ENCODE measurements around the gene EEF1E1.
A peak's percentile ranks its signal among the peaks of the same experiment; 100 is the strongest.
"Not testable (repeated sequence)": the region's sequence is repeated elsewhere in the genome, so short reads cannot be mapped to it uniquely, and the experiment has no call there.

The EEF1E1 gene

DNA sequence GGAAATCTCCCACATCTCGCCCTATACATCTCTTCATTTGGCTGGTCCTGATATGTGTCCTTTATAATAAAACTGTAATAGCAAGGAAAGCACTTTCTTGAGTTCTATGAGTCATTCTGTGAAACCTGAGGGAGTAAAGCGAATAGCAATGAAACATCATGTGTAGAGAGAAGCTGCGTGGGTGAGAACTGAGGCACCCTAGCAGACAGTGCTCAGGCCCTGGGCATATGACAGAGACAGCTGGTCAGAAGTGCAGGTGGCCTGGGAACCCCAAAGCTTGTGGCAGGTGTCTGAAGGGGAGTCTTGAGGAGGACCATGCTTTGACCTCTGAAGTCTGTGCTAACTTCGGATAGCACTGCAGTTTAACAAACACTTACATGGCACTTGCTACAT is 36.8 kb downstream of the EEF1E1 start:
- DNase-seq (ENCODE audit: extremely low spot score, insufficient read length, low read depth) (no peak), FAIRE-seq (peak; percentile 33)

DNA sequence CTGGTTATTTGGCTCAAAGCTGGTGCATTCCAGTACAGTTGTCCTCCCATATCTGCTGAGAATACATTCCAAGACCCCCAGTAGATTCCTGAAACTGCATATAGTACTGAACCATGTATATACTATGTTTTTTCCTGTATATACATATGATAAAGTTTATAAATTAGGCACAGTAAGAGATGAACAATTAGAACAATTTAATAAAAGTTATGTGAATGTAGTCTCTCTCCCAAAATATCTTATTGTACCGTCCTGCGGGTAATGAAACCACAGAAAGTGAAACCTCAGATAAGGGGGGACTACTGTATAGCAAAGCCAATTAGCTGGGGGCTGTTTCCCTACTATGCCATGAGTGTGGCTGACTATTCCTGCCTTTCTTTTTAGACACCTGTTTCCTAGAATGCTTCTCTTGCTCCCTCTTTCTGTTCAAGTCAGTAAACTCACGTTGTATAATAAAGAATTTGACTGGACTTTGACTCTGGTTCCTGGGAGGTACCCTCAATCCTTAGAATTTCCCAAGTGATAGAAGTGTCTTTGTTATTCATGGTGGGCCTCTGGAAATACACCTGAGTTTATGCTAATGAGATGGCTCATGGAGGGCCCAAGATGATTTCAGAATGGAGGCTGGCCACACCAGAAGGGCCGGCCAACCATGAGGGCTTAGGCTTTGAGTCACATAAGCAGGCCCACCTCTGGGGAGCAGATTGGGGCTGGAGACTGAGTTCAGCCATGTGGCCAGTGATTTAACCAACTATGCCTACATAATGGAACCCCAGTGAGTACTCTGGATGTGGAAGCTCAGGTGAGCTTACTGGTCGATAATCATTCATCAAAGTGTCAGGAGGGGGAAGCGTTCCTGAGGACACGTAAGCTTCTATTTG is 37.5 kb downstream of the EEF1E1 start:
- DNase-seq (ENCODE audit: extremely low spot score, insufficient read length, low read depth) (no peak), FAIRE-seq (peak; percentile 9)

DNA sequence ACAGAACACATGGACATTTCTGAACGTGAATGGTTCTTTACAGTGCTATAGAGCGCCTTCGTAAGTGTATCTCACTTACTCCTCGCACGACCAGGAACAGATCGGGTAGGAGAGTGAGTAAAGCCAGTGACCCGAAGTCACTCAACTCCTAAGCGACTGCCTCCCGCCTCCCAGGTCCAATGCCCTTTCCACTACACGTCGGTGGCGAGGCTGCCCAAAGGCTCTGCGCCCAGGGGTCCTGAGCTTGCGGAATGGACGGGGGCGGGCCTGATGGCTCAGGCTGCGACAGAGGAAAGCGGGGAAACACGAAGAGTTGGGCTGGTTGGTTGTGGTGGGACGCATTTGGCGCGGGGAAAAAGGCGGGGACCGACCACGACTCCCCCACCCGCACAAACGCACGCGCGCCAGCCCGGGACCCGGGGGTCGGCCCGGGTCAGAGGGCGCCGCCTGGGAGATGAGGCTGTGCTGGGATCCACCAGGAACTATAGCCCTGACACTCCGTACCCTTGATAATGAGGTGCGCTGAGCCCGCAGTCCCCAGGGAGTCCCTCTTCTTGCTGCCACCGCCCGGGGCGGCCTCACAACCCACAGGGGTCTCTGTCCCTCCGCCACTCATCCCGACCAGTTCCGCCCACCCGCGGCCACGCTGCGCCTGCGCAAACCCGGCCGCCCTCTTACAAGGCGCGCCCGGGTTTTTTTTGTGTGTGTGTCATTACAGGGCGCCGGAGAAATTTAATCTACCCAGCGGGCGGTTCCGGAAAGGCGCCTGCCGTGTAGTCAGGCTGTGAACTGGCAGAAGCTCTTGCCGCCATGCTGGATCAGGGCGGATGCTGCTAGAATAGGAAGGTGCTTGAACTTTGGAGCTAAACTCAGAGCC is 38.3 kb downstream of the EEF1E1 start, which contains the start of gene BLOC1S5:
Gene BLOC1S5, minus strand, starts transcription at position 629 of the 877 bp plus-strand sequence. Its CDS starts 13 bp downstream, at position 616.
- FAIRE-seq (peak; percentile 88), DNase-seq (ENCODE audit: extremely low spot score, insufficient read length, low read depth) (peak; percentile 77)

DNA sequence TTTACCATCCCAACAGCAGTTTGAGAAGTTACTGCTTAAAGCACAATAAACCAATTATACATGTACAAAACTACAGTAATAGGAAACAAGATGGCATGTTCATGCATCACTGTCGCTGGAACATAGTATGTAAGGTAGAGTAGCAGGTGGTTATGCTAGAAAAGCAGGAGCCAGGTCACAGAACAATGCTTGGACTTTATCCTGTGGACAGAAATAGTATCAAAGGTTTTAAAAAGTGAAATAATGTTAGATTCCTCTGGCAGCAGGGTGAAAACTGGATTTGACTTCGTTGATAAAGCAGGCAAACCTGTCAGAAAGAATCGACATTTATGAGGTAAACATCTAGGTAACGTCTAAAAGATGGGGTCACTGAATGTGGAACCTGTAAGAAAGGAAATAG is 40.6 kb downstream of the EEF1E1 start:
- DNase-seq (ENCODE audit: extremely low spot score, insufficient read length, low read depth) (no peak), FAIRE-seq (no peak)

DNA sequence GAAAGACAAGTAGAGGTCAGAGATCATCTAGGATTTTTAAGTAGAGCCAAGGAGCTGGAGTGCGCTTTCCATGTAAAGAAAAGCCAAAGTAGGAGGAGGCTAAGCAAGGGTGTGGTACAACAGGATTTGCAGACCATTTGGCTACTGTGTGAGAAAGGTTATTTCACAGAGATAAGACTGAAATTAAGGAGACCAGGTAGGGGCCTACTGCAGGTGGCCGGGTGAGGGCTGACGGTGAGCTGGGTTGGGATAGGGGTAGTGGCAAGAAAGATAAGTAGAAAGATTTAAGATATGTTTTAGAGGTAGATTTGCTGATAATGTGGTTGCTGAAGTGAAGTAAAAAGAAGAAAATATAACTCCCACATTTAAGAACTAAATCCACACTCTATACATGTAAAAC is 42.0 kb downstream of the EEF1E1 start:
- DNase-seq (ENCODE audit: extremely low spot score, insufficient read length, low read depth) (no peak), FAIRE-seq (no peak)

DNA sequence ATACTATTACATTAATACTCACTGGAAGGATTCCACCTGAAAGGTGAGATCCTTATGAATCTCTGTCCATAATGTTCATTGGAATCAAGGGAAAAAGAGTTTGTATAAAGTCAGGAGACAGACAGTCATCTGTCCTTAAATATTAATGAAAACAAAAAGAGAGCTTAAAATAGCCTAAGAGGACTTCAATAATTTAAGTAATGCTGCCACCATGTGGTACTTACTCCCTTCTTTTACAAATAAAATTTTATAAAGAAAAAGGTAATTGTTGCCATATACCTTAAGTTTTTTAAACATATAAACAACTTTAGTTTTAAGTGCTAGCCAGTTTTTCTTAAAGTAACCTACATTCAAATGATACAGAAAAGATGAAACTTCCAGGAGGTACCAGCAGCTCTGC is 43.2 kb downstream of the EEF1E1 start:
- DNase-seq (ENCODE audit: extremely low spot score, insufficient read length, low read depth): no peak
- no peak for FAIRE-seq

DNA sequence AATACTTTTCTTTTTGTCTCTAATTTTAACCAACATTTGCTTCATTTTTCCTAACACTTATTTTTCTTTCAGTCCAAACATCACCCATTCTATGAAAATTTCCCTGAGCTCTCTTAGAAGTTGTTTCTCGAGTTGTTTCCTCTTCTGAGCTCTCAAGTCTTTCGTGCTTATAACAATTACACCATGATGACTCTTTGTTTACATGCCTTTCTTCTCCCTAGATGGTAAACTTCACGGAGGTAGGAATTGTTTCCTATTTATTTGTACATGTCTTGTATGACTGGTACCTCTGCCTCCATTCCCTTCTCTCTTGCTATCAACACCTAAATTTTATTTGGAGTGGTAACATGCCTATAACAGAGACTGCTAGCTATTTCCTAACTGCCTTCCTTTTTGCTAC is 44.6 kb downstream of the EEF1E1 start:
- FAIRE-seq (no peak), DNase-seq (ENCODE audit: extremely low spot score, insufficient read length, low read depth) (no peak)

DNA sequence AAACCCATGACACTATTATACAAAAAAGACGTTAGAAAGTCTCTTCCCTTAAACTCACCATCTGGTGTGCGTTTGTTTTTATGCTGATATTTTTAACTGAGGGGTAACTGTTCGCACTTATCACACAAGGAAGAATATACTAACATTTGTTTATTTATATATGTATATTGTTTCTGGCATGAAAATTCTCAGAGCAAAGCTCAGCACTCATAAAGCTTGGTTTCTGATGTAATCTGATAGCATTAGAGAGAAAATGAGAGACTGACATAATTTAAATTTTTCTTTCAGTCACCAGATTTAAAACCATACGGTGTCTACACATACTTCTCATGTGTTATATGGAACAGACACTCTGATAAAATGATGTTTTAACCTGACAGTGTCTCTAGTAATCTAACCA is 45.1 kb downstream of the EEF1E1 start:
- DNase-seq (ENCODE audit: extremely low spot score, insufficient read length, low read depth) (no peak), FAIRE-seq (no peak)

DNA sequence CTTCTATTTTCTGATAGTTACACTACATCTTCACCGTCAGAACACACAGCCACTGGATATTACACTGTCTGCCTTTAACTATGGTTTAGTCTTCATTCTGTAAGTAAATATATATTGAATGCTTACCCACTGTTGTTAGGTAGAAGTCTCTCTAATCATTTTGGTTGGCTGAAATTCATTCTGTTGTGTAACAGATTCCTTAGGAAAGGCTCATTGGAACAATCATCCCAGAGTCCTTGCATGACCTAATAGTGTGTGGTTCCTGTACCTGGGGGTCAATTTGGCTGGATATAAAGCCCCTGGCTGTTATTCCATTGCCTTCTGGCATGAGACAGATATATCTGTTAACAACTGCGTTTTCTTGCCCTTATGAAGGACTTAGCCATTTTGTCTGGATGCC is 48.1 kb downstream of the EEF1E1 start:
- no peak for FAIRE-seq

DNA sequence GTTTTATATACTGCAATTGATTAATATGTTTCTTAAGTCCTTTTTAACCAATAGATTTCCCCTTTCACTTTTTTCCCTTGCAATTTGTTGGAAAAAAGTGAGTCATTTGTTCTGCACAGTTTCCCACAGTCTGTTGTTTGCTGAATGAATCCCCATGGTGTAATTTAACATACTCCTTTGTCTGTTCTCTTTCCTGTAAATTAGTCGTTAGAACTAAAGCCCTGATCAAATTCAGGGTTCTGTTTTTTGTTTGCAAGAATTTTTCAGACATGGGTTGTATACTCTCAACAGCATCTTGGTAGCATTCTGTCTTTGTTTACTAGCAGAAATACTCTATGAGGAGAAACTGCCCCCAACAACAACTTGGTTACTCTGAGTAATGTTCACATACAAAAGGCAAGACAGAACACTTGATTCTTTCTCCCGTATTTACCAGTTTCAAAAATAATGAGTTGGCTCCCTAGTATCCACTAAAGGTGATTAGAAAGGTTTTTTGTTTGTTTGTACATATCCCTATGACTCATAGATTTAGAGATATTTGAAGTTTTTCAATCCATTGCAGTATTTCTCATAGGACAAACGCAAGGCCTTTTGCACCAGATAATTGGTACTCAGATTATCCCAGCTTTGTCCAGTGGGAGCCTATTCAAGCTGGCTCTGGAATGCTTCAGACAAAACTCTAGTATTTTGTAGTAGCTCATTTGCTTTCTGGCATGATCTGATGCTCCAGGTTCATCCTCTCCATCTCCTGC is 54.6 kb downstream of the EEF1E1 start:
- DNase-seq (ENCODE audit: extremely low spot score, insufficient read length, low read depth) (no peak), FAIRE-seq (no peak)

More for the DNA sequence above, 48.1 kb downstream of the EEF1E1 start:
- DNase-seq (ENCODE audit: extremely low spot score, insufficient read length, low read depth): no peak

DNA sequence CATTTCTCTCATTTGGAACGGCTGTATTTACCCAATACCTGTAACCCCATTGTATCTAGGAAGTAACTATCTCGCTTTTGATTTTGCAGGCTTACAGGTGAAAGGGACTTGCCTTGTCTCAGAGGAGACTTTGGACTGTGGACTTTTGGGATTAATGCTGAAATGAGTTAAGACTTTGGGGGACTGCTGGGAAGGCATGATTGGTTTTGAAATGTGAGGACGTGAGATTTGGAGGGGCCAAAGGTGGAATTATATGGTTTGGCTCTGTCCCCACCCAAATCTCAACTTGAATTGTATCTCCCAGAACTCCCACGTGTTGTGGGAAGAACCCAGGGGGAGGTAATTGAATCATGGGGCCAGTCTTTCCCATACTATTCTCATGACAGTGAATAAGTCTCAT is 56.6 kb downstream of the EEF1E1 start:
- FAIRE-seq: not testable (repeated sequence)

DNA sequence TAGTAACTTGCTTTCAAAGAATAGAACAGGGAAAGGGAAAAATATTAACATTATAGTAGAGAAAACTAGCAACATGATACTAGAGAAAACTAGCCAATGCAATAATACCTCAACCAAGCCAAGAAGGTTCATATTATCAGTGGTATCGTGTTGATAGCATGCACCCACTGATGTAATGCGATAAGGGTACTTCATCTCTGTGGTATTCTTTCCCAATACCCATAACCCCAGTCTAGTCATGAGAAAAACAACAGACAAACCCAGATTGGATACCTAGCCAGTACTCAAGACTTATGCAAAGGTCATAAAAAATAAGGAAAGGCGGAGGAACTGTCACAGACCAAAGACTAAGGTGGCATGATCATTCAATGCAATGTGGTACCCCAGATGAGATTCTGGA is 59.1 kb downstream of the EEF1E1 start:
- FAIRE-seq: no peak
- DNase-seq (ENCODE audit: extremely low spot score, insufficient read length, low read depth): no peak

More for the DNA sequence above, 56.6 kb downstream of the EEF1E1 start:
- DNase-seq (ENCODE audit: extremely low spot score, insufficient read length, low read depth): not testable (repeated sequence)

DNA sequence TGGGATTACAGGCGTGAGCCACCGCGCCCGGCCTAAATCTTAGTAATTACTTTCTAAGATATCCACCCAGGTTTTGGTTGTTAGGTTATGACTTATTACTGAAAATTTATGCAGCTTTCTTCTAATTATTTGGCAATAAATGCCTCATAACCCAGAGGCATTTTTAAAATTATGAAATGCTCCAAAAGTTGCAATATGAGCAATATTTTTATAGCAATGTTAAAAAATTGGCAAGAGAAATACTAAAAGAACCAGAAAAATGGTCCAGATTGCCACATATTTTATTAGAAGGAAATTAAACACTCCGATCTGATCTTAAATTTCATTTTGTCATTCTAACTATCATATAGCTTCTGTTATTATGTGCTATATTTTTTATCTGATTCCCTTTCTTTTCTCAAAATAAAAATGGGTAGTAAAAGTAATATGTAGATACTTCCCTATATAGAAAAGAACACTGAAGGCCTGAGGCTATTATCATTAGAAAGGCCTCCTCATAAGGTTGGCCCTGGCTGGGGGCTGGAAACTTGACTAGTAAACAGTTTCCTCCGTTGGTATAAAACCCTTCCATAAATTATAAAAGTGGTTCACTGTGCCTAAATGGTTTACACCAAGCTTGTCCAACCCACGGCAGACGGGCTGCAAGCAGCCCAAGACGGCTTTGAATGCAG is 60.3 kb downstream of the EEF1E1 start:
- FAIRE-seq (no peak), DNase-seq (ENCODE audit: extremely low spot score, insufficient read length, low read depth) (no peak)

DNA sequence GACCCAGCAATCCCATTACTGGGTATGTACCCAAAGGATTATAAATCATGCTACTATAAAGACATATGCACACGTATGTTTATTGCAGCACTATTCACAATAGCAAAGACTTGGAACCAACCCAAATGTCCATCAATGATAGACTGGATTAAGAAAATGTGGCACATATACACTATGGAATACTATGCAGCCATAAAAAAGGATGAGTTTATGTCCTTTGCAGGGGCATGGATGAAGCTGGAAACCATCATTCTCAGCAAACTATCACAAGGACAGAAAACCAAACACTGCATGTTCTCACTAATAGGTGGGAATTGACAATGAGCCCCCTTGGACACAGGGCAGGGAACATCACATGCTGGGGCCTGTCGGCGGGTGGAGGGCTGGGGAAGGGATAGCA is 68.2 kb downstream of the EEF1E1 start:
- DNase-seq (ENCODE audit: extremely low spot score, insufficient read length, low read depth); FAIRE-seq: not testable (repeated sequence)

DNA sequence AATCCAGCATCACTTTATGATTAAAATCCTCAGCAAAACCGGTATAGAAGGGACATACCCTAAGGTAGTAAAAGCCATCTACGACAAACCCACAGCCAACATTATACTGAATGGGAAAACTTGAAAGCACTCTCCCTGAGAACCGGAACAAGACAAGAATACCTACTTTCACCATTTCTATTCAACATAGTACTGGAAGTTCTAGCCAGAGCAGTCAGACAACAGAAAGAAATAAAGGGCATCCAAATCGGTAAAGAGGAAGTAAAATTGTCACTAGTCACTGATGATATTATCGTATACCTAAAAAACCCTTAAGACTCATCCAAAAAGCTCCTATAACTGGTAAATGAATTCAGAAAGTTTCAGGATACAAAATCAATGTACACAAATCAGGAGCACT is 71.4 kb downstream of the EEF1E1 start:
- DNase-seq (ENCODE audit: extremely low spot score, insufficient read length, low read depth) (no peak), FAIRE-seq (no peak)
